Limb (tissue), 2 donors: ENCODE data around the gene RBM17.
A peak's percentile ranks its signal among the peaks of the same experiment; 100 is the strongest.
"Not testable (repeated sequence)": the region's sequence is repeated elsewhere in the genome, so short reads cannot be mapped to it uniquely, and the experiment has no call there.

Source experiments
- DNase-seq, 2 donors: peaks; one replicate each; pipeline ENCODE4 v3.0.0-alpha.2; 2016; ENCODE audit errors: extremely low spot score in 2 of 2

The RBM17 gene

DNA sequence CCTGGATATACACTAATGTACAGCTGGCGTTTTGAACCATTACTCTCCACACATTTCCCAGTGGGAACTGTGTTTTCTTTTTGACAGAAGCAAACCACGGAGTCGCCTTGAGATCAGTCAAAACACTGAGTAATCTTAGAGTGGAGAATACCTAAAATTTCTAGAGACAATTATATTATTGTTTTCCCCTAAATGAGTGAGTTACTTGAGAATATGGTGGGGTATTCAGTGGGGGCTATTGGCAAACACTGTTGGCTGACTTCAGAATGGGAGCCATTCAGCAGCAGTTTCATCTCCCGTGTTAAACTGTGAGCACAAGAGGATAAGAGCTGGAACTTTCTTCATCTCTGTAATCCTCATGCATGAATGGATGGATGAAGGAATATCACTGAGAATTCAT lies 32.9 kb upstream of the RBM17 start:
- DNase-seq, result peak in 1 of 2 donors; percentile 2

DNA sequence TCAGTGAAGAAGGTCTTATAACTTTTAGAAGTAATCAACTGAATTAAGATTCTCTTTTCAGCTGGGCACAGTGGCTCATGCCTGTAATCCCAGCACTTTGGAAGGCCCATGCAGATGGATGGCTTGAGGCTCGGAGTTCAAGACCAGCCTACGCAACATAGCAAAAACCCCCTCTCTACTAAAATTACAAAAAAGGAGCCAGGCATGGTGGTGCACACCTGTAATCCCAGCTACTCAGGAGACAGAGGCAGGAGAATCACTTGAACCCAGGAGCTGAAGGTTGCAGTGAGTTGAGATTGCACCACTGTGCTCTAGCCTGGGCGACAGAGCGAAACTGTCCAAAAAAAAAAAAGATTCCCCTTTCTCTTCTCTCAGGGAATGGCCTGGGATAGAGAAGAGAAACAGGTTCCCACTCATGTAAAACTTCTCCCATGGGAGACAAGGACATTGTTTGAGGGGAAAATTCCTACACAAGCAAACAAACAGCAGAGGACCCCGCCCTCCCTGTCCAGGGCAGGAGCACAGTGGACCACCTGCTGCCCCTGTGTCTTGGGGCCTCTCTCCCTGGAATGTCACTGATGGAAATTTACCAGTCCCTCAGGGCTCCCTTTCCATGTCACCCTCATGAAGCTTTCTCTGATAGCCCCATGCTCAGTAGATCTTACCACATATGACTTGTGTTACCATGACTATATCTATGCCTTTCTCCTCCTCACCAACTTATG lies 32.3 kb upstream of the RBM17 start:
- DNase-seq, result no peak

DNA sequence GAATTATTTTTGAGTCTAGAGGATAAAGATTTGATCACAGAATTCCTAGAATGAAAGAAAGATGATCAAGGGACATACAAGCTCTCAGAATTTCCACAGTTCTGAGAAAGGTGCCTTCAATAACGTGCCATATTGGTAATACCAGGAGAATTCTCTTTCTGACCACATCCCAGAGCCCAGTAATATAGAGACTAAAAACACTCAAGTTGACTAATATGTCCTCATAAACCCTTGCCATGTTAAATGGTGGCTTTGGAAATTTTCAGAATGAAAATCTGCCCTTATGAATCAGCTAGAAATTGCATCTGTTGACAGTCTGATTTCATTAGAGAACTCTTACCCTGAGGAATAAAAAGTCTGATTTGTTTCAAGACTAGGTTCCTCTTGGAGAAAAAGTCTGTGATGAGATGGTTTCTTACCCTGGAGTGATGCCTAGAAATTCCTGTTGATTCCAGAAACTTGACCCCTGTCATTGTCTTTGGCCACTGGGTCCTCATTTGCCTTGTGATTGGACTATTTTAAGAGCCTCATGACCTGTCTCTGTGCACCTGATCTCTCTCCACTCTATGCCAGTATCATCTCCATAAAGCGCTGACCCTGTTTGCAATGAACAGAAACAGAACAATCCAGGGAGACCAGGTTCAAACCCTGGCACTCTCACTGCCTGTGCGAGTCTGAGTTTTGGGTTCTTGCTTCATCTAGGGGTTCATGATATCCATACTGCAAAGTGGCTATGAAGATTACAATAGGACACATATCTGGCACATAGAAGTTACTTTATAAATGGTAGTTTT lies 30.0 kb upstream of the RBM17 start:
- DNase-seq, result no peak

DNA sequence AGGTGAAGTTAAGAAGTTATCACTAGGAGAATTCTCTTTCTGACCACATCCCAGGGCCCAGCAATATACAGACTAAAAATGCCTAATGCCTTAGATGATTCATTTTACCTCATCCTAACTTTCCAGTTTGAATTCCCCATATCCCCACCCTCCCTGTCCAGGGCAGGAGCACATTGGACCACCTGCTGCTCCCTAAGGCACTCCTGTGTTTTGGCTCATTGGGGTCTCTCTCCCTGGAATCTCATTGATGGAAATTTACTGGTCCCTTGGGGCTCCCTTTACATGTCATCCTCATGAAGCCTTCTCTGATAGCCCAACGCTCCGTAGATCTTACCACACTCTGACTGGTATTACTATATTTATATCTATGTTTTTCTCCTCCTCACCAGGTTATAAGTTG lies 29.3 kb upstream of the RBM17 start:
- no peak for DNase-seq

DNA sequence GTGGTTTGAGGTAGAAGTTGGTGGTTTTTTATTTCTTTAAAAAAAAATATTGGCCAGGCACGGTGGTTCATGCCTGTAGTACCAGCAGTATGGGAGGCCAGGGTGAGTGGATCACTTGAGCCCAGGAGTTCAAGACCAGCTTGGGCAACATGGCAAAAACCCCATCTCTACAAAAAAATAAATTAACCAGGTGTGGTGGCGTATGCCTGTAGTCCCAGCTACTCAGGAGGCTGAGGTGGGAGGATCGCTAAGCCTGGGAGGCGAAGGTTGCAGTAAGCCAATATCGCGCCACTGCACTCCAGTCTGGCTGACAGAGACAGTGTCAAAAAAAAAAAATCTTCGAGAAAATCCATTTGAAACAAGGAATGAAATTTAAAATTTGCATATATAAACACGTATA lies 27.8 kb upstream of the RBM17 start:
- no peak for DNase-seq

DNA sequence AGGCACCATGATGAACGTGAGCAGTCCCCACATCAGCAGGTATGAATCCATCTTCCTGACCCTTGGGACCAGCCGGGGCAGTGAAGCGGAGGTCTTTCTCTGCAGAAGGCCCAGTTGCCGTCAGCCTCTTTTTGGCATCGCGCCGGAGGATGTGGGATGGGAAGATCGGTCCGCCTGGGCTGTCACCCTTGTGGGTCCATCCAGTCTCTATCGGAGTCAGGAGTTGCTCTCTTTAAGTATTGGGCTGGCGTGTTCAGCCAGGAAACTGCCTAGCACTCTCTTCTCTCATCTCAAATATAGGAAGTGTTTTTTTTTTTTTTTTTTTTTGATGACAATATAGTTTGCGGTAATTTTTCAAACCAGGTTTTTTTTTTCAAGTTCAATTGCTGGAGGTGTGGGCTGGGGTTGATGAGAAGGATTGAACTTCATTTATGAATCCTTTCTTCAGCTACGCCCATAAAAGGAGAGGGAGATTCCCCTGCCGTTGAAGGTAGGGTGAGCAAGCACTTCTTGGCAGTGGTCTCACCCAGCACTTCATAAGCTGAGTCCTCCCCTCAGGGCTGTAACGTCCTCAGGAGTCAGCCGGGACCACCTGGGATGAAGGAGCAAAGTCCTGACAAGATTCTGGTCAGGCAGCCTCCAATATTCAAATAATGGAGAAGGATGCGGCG lies 26.6 kb upstream of the RBM17 start, which contains the start of gene IL2RA:
TSS of gene IL2RA (minus strand) at position 267 of the 671 bp plus-strand sequence. CDS start at position 51, 216 bp downstream.
- no peak for DNase-seq

DNA sequence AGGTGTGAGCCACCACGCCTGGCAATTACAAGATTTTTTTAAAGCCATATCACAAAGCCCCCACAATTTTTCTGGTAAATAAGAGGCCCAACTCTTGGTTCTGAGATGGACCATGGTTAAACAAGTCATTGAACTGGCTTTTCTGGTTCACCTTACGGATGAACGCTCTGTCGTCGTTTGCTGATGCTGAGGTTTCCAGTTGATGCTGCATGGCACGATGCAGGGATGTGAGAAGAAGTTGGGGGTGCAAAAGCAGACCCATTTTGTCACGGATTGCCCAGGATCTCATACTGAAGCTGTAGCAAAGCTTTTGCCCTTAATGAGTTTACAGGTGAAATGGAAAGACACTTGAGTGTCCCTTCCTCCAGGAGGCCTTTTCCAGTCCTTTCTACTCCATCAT lies 24.7 kb upstream of the RBM17 start:
- DNase-seq, result no peak

DNA sequence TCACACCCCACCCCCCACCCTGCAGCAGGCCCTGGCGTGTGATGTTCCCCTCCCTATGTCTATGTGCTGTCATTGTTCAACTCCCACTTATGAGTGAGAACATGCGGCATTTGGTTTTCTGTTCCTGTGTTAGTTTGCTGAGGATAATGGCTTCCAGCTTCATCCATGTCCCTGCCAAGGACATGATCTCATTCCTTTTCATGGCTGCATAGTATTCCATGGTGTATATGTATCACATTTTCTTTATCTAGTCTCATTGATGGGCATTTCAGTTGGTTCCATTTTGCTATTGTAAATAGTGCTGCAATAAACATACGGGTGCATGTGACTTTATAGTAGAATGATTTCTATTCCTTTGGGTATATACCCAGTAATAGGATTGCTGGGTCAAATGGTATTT lies 24.1 kb upstream of the RBM17 start:
- DNase-seq, result not testable (repeated sequence)

DNA sequence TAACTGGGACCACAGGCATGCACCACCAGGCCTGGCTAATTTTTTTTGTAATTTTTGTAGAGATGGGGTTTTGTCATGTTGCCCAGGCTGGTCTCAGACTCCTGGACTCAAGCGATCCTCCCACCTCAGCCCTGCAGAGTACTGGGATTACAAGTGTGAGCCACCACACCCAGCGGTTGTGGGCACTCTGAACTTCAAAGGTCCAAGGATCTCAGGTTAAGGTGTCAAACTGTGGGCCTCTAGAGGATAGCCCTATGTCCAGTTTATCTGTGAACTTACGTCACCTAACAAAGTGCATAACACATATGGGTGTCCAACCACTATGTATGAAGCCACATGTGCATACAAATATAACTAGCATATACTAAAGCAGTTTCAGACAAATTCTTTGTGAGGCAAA lies 23.4 kb upstream of the RBM17 start:
- DNase-seq, result no peak

DNA sequence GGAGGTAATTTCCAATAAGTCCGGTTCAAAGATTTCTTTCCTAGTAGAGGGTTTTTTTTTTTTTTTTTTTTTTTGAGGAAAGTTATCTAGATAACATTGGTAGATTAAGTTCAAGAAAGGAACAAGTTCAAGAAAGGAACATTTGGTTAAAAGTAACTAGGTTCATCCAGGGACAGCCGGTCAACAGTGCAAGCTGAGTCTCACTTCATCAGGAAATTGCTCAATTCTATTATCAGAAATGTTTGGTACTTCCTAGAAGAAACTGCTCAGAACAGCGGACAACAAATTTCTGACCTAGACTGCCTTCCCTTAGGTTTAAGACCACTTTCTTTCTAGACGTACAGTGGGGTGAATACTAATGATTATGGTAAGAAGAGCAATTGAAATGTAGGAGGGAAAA lies 23.0 kb upstream of the RBM17 start:
- no peak for DNase-seq

DNA sequence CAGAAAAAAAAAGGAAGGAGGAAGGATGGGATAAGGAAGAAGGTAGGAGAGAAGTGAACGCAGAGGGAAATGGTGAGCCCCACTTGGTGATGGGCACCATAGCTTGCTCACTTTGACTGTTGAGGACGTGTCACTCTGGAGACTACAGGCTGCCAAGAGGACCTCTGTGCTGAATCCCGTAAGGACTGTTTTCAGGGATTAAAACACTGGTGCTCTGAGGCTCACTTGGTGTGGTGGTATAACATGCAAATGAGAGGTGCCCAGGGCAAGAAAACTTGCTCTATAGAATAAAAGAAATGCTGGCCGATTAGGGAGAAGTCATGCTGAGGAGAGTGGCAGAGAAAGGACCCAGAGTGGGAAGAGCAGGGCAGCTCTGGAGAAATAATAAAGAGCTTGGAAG lies 21.4 kb upstream of the RBM17 start:
- DNase-seq, result no peak

DNA sequence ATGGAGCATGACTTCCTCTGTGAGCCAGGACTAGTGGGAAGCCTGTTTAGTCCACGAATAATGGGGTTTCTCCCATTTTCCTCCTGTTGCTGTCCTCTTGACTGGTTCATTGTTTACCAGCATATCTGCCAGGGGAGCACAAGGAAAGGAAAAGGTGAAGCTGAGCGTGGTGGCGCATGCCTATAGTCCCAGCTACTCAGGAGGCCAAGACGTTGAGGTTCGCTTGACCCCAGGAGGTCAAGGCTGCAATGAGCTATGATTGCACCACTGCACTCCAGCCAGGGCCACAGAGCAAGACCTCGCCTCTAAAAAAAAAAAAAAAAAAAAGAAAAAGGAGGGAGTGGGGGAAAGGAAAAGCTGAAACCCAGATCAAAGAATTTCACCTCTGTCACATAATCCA lies 20.8 kb upstream of the RBM17 start:
- DNase-seq, result no peak

DNA sequence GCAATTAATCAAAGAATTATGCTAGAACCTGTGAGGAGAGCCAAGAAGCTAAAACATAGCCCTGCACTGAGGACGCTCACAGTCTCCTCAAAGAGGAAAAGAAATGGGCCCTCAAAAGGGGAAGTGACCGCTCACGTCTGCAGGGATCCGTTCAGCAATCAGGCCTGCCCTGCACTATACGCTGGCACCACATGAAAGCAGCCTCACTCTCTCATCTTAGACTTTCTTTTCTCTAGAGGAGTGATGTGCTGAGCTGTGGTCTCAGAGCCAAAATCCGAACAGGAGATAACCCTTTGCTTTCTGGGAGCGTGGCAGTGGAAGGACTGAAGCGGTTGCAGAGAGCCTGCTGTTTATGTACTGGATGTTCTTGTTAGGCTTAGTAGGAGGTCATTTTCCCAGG lies 20.4 kb upstream of the RBM17 start:
- no peak for DNase-seq

DNA sequence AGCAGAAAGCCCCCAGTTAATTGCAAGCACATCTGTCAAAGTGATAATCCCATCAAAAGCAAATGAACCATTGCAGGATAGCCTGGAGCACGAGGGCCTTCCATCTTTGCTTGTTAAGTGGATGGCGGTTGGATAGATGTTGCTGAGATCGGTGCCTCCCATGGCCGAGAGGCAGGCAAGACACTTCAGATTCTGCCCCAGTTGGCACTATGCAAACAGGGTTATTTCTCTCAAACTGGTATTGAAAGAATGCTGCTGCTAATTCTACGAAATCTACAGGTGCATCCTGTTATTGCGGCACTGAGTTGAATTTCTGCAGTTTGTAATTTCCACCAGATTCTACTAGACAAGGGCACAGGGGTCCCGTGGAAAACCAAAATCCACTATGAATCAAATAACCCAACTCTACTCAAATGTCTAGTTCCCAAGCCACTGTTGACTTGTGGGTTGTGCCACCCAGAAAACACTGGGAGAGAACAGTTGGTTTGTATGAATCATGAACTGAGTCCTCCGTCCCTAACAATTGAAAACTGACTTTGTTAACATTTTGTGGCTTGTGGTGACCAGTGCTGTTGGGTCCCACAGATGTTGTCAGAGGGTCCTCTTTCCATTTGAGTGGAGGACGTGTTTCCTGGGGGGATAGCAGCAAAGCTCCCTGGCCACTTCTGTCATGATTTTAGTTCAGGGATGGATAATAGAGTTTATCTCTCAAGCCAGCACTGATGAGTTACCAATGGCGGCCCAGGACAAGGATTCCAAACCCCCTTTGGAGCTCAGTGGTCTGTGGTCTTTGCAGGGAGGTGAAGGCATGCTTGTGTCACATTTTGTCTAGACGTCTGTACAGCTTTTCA lies 19.5 kb upstream of the RBM17 start:
- no peak for DNase-seq

DNA sequence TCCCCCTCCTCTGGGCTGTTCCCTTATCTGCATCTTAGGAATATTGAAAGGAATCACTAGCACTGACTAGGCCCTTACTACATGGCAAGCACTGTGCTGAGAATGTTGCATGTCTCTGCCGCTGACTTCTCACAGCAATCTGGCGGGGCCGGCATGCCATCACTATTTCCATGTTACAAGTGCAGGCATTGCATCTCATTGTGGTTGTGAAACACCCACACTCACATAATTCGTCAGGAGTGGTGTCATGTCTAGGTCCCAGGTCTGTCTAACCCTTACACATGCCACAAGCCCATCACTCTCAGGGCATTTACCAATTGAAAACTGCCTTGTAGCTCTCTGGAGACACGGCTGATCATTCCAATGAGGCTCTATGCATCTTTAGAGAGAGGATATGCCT lies 18.2 kb upstream of the RBM17 start:
- no peak for DNase-seq

DNA sequence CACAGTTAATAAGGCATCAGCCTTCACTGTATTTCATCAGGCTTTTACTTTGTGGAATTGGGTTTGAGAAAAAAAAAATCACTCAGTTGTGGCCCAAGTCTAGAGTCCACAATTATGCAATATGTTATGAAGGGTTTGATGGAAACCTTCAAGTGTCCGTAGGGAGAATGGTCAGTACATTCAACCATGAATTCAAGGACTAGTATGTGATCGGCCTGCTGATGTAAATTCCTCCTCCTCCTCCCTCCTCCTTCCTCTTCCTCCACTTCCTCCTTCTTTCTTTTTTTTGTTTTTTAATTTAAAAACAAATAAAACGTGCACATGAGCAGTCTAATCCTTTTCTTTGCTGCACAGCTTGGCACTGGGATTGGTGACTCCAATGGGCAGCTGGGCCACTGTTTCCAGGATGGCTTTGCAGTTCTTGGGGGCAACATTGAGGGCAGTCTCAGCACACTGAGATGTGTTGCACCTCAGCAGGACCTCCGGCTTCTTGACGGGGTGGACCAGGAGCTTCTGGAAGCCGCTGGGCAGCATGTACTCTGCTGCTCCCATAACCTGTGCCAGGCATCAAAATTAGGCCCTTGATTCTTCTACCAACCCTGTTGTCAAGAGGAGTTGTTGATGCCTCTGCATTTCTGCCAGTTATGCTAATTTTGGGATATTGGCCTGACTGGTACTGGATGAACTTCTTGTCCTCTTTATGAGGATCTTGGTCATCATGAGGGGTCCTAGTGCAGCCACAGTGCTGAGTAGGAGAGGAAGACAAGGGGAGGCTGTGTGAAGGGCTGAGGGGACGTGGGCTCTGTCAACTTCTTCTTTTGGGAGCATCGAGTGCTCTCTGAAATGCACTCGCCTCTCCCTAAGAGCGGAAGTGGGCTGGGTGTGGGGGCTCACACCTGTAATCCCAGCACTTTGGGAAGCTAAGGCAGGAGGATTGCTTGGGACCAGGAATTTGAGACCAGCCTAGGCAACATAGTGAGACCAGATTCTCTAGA lies 17.4 kb upstream of the RBM17 start:
- DNase-seq, result no peak

DNA sequence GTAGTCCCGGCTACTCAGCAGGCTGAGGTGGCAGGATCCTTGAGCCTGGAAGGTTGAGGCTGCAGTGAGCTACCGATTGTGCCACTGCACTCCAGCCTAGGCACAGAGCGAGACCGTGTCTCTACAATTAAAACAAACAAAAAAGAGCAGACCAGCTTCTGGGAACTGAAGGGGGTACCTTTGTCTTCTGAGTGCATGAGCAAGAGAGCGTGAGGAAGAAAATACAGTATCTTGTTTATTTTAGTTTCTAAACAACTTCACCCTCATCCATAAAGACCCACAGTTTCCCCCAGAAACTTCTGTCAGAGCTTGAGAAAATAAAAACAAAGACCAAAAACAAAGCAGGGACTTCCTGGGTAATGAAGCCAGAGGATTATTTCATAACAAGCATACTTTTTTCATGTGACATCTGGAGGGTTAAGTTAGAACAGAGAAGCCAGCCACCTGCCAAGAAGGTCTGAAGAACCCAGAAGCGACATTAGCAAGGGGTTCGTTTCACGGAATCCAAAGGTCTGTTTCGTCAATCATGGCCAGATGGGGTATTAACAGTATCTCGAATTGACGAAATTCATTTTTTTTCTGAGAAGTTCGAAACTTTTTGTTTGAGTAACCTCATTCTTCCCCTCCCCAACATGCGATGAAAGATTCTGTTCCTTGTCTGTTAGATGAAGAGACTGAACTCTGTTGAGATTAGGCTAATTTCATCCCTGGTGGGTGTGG lies 16.5 kb upstream of the RBM17 start:
- no peak for DNase-seq

DNA sequence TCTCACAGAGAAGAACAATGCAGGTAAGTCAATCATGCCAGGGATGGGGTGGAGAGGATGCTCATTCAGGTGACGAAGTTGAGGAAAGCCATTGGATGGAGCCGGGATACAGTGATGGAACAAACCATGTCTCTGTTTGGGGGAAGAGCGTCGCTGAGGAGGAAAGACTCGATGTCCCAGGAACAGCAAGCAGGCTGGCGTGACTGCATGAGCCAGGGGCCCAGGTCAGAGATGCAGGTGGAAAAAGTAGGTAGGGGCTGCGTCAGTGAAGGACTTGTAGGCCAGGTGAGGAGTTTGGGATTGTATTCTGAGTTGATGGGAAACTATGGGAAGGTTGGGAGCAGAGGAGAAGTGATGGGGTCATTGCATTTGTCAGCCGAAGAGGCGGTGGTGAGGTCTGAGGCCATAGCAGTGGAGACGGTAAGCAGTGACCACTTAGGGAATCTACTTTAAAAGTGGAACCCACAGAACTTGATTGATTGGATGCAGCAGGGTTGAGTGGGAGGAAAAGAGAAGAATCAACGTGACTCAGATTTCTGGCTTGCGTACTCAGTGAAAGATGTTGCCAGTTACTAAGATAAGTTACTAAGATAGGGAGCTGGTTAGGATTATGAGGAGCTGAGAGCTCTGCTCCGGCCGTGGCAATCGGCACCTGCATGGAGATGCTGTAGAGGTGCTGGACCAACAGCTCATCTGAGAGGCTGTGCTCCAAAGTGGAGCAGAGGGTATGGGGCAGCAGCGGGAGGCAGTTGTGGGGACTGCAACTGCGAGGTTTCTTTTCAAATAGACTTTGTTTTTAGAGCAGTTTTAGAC lies 14.1 kb upstream of the RBM17 start:
- no peak for DNase-seq
